HG03354 (cell line): ENCODE results near the gene SLC6A12.
"Not testable (repeated sequence)": the region's sequence is repeated elsewhere in the genome, so short reads cannot be mapped to it uniquely, and the experiment has no call there.

Experiments used
- ATAC-seq: cut with Tn5 transposase; IDR thresholded peaks from one replicate; pipeline ENCODE4 v1.9.1; 2021; ENCODE audit warnings: mild to moderate bottlenecking; ENCODE audit not compliant: unreplicated experiment, poor library complexity, severe bottlenecking

SLC6A12 gene

GRCh38 chr12:203462-204260, 10.3 kb downstream of the SLC6A12 start:
- ATAC-seq = no peak

- no peak for ATAC-seq
Measured at GRCh38 chr12:203074-203461, 10.9 kb downstream of the SLC6A12 start.

- ATAC-seq = no peak
Measured at GRCh38 chr12:202081-202731, 11.8 kb downstream of the SLC6A12 start.

GRCh38 chr12:201361-201760, 12.6 kb downstream of the SLC6A12 start:
- ATAC-seq = no peak

- no peak for ATAC-seq
Measured at GRCh38 chr12:198705-199104, 15.3 kb downstream of the SLC6A12 start.

- no peak for ATAC-seq
Measured at GRCh38 chr12:197911-198695, 15.9 kb downstream of the SLC6A12 start.

- ATAC-seq = no peak
Measured at GRCh38 chr12:197347-197746, 16.6 kb downstream of the SLC6A12 start.

- no peak for ATAC-seq
Measured at GRCh38 chr12:196436-196835, 17.5 kb downstream of the SLC6A12 start.

- no peak for ATAC-seq
Measured at GRCh38 chr12:195951-196350, 18.0 kb downstream of the SLC6A12 start.

- no peak for ATAC-seq
Measured at GRCh38 chr12:195156-195555, 18.8 kb downstream of the SLC6A12 start.

GRCh38 chr12:194276-194675, 19.7 kb downstream of the SLC6A12 start:
- ATAC-seq = no peak

GRCh38 chr12:193261-193660, 20.7 kb downstream of the SLC6A12 start:
- ATAC-seq = no peak

- no peak for ATAC-seq
Measured at GRCh38 chr12:191541-191940, 22.4 kb downstream of the SLC6A12 start.

GRCh38 chr12:190881-191280, 23.1 kb downstream of the SLC6A12 start:
- ATAC-seq = no peak

- ATAC-seq = no peak
Measured at GRCh38 chr12:189622-189962, 24.4 kb downstream of the SLC6A12 start.

GRCh38 chr12:188910-189621, 24.9 kb downstream of the SLC6A12 start:
- no peak for ATAC-seq

- ATAC-seq = not testable (repeated sequence)
Measured at GRCh38 chr12:187986-188909, 25.7 kb downstream of the SLC6A12 start.

- ATAC-seq = no peak
Measured at GRCh38 chr12:186006-186625, 27.8 kb downstream of the SLC6A12 start.

GRCh38 chr12:185576-185955, 28.4 kb downstream of the SLC6A12 start:
- ATAC-seq = no peak
